Epithelial cell of esophagus (primary cell): ENCODE measurements around the gene ATPAF1.
A peak's percentile ranks its signal among the peaks of the same experiment; 100 is the strongest.

Source experiments
- DNase-seq: peaks from one replicate; pipeline ENCODE4 v3.0.0; 2010; ENCODE audit warnings: low read depth
- H3K4me3 ChIP-seq: 2 replicates; pipeline ENCODE4 v1.5.1; 2011; ENCODE audit warnings: mild to moderate bottlenecking, low read length, control low read depth
- TF ChIP-seq, protein P1 (sequence below): IDR thresholded peaks from 2 replicates; pipeline ENCODE4 v1.5.1; 2011; ENCODE audit warnings: low read depth, mild to moderate bottlenecking, low read length, control low read depth, inconsistent platforms; ENCODE audit not compliant: insufficient read depth; ENCODE audit errors: missing control alignments

The ATPAF1 gene, protein sequence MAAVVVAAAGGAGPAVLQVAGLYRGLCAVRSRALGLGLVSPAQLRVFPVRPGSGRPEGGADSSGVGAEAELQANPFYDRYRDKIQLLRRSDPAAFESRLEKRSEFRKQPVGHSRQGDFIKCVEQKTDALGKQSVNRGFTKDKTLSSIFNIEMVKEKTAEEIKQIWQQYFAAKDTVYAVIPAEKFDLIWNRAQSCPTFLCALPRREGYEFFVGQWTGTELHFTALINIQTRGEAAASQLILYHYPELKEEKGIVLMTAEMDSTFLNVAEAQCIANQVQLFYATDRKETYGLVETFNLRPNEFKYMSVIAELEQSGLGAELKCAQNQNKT

DNA sequence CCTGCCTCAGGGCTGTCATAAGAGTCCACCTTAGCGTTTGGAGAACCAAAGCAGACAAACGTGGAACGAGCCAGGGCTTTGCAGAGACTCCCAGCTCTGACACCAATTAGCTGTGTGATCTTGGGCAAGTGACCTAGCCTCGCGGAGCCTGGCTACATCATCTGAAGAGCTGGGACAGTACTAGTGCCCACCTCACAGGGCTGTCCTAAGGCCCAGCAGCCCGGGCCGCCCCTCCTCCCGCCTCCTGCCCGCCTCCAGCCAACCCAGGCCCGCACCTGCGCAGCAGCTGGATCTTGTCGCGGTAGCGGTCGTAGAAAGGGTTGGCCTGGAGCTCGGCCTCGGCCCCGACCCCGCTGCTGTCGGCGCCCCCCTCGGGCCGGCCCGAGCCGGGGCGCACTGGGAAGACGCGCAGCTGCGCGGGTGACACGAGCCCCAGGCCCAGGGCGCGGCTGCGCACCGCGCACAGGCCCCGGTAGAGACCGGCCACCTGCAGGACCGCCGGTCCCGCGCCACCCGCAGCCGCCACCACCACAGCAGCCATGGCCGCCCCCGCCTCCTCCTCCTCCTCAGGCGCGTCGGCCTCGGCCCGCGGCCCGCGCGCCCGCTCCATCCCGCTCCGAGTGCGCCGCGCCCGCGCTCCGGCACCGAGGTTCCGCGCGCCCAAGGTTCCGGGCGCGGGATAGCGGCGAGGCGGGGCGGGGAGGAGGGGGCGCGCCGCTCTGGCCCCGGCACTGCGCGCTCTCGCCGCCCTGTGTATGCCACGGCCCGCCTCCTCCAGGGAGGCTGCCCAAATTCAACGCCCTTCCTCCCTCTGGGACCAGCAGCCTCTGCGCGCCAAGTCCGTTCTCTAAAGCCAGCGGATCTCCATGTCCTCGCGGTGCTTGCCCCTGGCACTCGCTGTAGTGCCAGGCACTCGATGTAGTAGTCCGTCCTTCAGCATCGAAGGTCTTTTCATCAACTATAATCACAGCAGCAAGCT, at the start of gene ATPAF1:
Gene ATPAF1 (minus strand): TSS at position 583 of the 979 bp plus-strand sequence. CDS start 42 bp downstream, at position 541.
- DNase-seq, result peak; percentile 59
- TF ChIP-seq, protein P1, sequence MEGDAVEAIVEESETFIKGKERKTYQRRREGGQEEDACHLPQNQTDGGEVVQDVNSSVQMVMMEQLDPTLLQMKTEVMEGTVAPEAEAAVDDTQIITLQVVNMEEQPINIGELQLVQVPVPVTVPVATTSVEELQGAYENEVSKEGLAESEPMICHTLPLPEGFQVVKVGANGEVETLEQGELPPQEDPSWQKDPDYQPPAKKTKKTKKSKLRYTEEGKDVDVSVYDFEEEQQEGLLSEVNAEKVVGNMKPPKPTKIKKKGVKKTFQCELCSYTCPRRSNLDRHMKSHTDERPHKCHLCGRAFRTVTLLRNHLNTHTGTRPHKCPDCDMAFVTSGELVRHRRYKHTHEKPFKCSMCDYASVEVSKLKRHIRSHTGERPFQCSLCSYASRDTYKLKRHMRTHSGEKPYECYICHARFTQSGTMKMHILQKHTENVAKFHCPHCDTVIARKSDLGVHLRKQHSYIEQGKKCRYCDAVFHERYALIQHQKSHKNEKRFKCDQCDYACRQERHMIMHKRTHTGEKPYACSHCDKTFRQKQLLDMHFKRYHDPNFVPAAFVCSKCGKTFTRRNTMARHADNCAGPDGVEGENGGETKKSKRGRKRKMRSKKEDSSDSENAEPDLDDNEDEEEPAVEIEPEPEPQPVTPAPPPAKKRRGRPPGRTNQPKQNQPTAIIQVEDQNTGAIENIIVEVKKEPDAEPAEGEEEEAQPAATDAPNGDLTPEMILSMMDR, result no peak
- H3K4me3 ChIP-seq, result peak within 1 kb of the TSS; percentile 82

DNA sequence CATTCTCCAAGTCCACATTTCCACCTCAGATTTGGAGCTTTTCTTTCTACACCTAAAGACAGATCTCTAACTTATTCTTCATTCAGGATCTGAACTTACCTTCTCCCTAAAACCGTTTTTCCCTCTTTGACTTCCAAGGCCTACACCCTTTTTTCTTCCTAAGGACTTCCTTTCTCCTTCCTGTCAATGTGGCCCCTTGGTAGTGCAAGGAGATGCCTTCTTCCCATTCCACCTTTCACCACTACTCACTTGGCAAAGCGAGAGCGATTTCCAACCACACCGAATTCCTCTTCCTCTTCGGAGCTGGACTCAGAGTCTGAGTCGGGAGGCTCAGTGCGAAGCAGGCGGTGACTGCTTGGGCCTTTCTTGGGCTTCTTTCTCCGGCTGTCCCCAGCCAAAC, 49.5 kb upstream of the ATPAF1 start:
- TF ChIP-seq, protein P1, result no peak
- no peak for DNase-seq
- peak overlapping the region; percentile 92 for H3K4me3 ChIP-seq

DNA sequence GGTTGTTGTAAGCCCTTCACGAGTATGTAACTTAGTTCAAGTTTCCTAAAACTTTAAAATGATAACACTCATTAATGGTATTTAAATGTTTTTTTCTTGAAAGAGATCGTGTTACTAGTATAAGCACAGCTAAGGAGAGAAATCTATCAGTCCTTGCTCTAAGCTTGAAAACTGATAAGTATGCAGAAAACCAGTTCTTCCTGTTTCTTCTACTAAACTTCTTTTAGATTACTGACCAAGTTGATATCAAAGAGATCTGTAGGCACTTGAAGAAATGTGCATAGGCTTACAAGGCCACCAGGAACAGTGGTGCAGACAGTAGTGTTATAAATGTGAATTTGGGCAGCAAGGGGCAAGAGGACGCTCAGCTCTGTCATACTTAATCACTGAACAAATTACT, 46.8 kb upstream of the ATPAF1 start:
- TF ChIP-seq, protein P1, result no peak

DNA sequence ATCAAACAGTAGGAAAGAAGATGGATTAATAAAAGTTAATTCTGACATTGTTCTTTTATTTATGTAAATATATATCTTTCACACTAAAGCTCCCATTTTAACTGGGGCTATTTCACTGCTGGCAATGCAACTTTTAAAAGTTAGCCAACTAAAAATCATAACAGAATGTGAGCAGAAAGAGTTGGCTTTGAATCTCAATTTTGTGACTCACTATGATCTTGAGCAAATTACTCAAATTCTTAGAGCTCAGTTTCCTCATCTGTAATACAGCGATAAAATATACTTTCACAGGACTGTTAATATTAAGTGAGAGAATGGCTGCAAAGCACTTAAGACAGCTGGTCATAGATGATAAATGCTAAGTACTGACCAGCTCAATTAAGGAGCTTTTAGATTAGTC, 40.0 kb upstream of the ATPAF1 start:
- H3K4me3 ChIP-seq, result no peak overlapping the region
- TF ChIP-seq, protein P1, result no peak
- no peak for DNase-seq

More for the DNA sequence above, 46.8 kb upstream of the ATPAF1 start:
- no peak overlapping the region for H3K4me3 ChIP-seq
- DNase-seq, result no peak

DNA sequence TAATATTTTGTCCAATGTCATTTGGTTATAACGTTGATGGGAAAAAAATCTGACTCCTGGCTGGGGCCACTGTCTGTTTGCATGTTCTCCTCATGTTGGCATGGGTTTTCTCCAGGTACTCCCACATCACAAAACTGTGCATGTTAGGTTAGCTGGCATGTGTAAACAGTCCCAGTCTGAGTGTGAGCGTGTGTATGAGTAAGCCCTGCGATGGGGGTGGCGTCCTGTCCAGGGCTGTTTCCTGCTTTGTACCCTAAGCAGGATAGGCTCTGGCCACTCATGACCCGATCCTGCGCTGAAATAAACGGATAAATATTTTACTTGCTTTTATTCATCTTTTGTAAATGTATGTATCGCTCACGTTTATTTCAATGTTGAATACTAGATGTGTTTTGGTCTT, 37.2 kb upstream of the ATPAF1 start:
- TF ChIP-seq, protein P1, result no peak
- no peak overlapping the region for H3K4me3 ChIP-seq
- peak; percentile 64 for DNase-seq

DNA sequence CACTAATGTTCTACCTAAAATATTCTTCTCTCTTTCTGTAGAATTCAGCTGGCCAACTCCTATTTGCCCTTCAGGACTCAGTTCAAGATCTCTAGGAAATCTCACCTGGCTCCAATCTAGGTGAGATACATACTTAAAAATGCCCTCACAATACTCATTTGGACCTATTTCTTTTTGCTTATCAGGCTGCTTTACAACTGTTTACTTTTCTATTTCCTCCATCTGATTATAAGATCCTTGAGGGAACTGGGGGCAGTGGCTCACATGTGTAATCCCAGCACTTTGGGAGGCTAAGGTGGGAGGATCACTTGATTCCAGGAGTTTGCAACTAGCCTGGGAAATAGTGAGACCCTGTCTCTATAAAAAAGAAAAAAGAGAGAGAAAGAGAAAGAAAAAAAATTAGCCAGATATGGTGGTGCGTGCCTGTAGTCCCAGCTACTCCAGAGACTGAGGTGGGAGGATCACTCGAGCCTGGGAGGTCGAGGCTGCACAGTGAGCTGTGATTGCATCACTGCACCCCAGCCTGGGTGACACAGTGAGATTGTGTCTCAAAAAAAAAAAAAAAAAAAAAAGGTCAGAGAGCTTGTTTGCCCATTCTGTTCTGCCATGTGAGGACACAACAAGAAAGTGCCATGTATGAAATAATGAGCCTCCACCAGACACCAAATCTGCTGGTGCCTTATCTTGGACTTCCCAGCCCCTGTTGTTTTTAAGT, 35.9 kb upstream of the ATPAF1 start:
- H3K4me3 ChIP-seq, result no peak overlapping the region
- TF ChIP-seq, protein P1, result no peak
- DNase-seq, result no peak
